Measurements from ENCODE around the gene KCNMA1.
"Not testable (repeated sequence)": the region's sequence is repeated elsewhere in the genome, so short reads cannot be mapped to it uniquely, and the experiment has no call there.

KCNMA1 gene

GRCh38 chr10:77685432-77685831 is 47.8 kb upstream of the KCNMA1 start:
- Histone ChIP-seq H3K9ac (ENCODE audit: low read length) (no peak overlapping the region), H3K4me2 (ENCODE audit: low read depth, low read length, poor library complexity, severe bottlenecking) (no peak overlapping the region), H2AFZ (ENCODE audit: low read depth, low read length, severe bottlenecking) (no peak overlapping the region), H3K27ac (ENCODE audit: low read depth, low read length) (no peak overlapping the region), H3K27me3 (ENCODE audit: low read length) (no peaks in the 10 kb centered on the region), H3K9me3 (ENCODE audit: insufficient read depth, low read length) (no peaks in the 10 kb centered on the region), H4K20me1 (ENCODE audit: low read depth, low read length) (no peaks in the 10 kb centered on the region), H3K36me3 (ENCODE audit: low read length) (no peaks in the 10 kb centered on the region), H3K9me2 (replicated peaks; ENCODE audit: insufficient read depth, low read length) (no peaks in the 10 kb centered on the region), H3F3A (ENCODE audit: insufficient read depth) (no peaks in the 10 kb centered on the region), H3K79me2 (ENCODE audit: insufficient read depth, low read length) (no peaks in the 10 kb centered on the region), H3K4me3 (ENCODE audit: insufficient read depth, low read length, poor library complexity, severe bottlenecking) (no peak overlapping the region)
- TF ChIP-seq CTCF (IDR thresholded peaks at IDR 0.05; ENCODE audit: insufficient read depth, low read length, poor library complexity, severe bottlenecking): no peak
- TF ChIP-seq EZH2phosphoT487 (conservative IDR thresholded peaks at IDR 0.05; ENCODE audit: low read length): no peak

GRCh38 chr10:77683088-77683432 is 45.5 kb upstream of the KCNMA1 start:
- H3K4me2 ChIP-seq (ENCODE audit: low read depth, low read length, poor library complexity, severe bottlenecking); H3K27ac ChIP-seq (ENCODE audit: low read depth, low read length); H3K9me3 ChIP-seq (ENCODE audit: insufficient read depth, low read length); H3K27me3 ChIP-seq (ENCODE audit: low read length); H2AFZ ChIP-seq (ENCODE audit: low read depth, low read length, severe bottlenecking); H4K20me1 ChIP-seq (ENCODE audit: low read depth, low read length); H3K9ac ChIP-seq (ENCODE audit: low read length); H3K36me3 ChIP-seq (ENCODE audit: low read length); H3K79me2 ChIP-seq (ENCODE audit: insufficient read depth, low read length); H3K4me3 ChIP-seq (ENCODE audit: insufficient read depth, low read length, poor library complexity, severe bottlenecking); H3K9me2 ChIP-seq (replicated peaks; ENCODE audit: insufficient read depth, low read length); H3F3A ChIP-seq (ENCODE audit: insufficient read depth): not testable (repeated sequence)

GRCh38 chr10:77682393-77683087 is 44.9 kb upstream of the KCNMA1 start:
- Histone ChIP-seq H3K79me2 (ENCODE audit: insufficient read depth, low read length) (no peaks in the 10 kb centered on the region), H3K27me3 (ENCODE audit: low read length) (no peaks in the 10 kb centered on the region), H4K20me1 (ENCODE audit: low read depth, low read length) (no peaks in the 10 kb centered on the region), H3F3A (ENCODE audit: insufficient read depth) (no peaks in the 10 kb centered on the region), H3K27ac (ENCODE audit: low read depth, low read length) (no peak overlapping the region), H3K9me2 (replicated peaks; ENCODE audit: insufficient read depth, low read length) (no peaks in the 10 kb centered on the region), H3K4me3 (ENCODE audit: insufficient read depth, low read length, poor library complexity, severe bottlenecking) (no peak overlapping the region), H2AFZ (ENCODE audit: low read depth, low read length, severe bottlenecking) (no peak overlapping the region), H3K9ac (ENCODE audit: low read length) (no peak overlapping the region), H3K9me3 (ENCODE audit: insufficient read depth, low read length) (no peaks in the 10 kb centered on the region), H3K4me2 (ENCODE audit: low read depth, low read length, poor library complexity, severe bottlenecking) (no peak overlapping the region), H3K36me3 (ENCODE audit: low read length) (no peaks in the 10 kb centered on the region)
- TF ChIP-seq CTCF (IDR thresholded peaks at IDR 0.05; ENCODE audit: insufficient read depth, low read length, poor library complexity, severe bottlenecking): no peak
- no peak for TF ChIP-seq EZH2phosphoT487 (conservative IDR thresholded peaks at IDR 0.05; ENCODE audit: low read length)

- H3K27ac ChIP-seq (ENCODE audit: low read depth, low read length): no peak overlapping the region
- H3K9me3 ChIP-seq (ENCODE audit: insufficient read depth, low read length): no peaks in the 10 kb centered on the region
- no peaks in the 10 kb centered on the region for H3K79me2 ChIP-seq (ENCODE audit: insufficient read depth, low read length)
- no peak overlapping the region for H3K4me3 ChIP-seq (ENCODE audit: insufficient read depth, low read length, poor library complexity, severe bottlenecking)
- no peak overlapping the region for H3K9ac ChIP-seq (ENCODE audit: low read length)
- no peak overlapping the region for H2AFZ ChIP-seq (ENCODE audit: low read depth, low read length, severe bottlenecking)
- H3K36me3 ChIP-seq (ENCODE audit: low read length): no peaks in the 10 kb centered on the region
- no peaks in the 10 kb centered on the region for H3F3A ChIP-seq (ENCODE audit: insufficient read depth)
- no peaks in the 10 kb centered on the region for H4K20me1 ChIP-seq (ENCODE audit: low read depth, low read length)
- no peak for TF ChIP-seq EZH2phosphoT487 (conservative IDR thresholded peaks at IDR 0.05; ENCODE audit: low read length)
- TF ChIP-seq CTCF (IDR thresholded peaks at IDR 0.05; ENCODE audit: insufficient read depth, low read length, poor library complexity, severe bottlenecking): no peak
- no peak overlapping the region for H3K4me2 ChIP-seq (ENCODE audit: low read depth, low read length, poor library complexity, severe bottlenecking)
- H3K9me2 ChIP-seq (replicated peaks; ENCODE audit: insufficient read depth, low read length): no peaks in the 10 kb centered on the region
- H3K27me3 ChIP-seq (ENCODE audit: low read length): no peaks in the 10 kb centered on the region
These were observed 44.2 kb upstream of the KCNMA1 start for GRCh38 chr10:77681839-77682238.

All from SU-DHL-6 (cell line).